LNCAP (cell line): Measurements from ENCODE around the gene GOLT1A.

Experiments used
- TF ChIP-seq, protein P1 (sequence below): fragments of 450-650 bp; IDR thresholded peaks from 2 replicates; pipeline ENCODE4 v1.5.1; 2017; ENCODE audit warnings: mild to moderate bottlenecking

The GOLT1A gene

DNA sequence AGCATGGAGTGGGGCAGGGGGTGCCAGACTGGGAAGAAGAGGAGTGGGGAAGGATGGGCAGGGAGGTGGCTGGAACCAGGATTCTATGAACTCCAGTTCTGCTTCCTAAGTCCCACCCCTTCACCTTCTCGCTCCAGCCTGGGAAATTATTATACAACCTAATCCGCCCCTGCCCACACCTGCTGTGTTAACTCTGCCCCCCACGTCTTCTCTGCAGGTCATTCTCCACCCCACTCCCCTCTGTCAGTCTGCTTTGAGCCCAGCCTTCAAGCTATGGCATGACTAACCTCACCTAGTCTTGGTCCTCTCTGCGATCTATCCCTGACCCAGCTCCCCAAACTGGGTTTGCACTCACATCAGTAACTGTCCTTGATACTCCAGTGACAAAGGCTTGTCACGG, 46.0 kb upstream of the GOLT1A start:
- TF ChIP-seq, protein P1, sequence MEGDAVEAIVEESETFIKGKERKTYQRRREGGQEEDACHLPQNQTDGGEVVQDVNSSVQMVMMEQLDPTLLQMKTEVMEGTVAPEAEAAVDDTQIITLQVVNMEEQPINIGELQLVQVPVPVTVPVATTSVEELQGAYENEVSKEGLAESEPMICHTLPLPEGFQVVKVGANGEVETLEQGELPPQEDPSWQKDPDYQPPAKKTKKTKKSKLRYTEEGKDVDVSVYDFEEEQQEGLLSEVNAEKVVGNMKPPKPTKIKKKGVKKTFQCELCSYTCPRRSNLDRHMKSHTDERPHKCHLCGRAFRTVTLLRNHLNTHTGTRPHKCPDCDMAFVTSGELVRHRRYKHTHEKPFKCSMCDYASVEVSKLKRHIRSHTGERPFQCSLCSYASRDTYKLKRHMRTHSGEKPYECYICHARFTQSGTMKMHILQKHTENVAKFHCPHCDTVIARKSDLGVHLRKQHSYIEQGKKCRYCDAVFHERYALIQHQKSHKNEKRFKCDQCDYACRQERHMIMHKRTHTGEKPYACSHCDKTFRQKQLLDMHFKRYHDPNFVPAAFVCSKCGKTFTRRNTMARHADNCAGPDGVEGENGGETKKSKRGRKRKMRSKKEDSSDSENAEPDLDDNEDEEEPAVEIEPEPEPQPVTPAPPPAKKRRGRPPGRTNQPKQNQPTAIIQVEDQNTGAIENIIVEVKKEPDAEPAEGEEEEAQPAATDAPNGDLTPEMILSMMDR: no peak

GRCh38 chr1:204259196-204259595, 45.4 kb upstream of the GOLT1A start:
- TF ChIP-seq, protein P1: no peak

- TF ChIP-seq, protein P1: peak; percentile 94
Measured at GRCh38 chr1:204258213-204259115, 44.7 kb upstream of the GOLT1A start.

GRCh38 chr1:204257446-204257845, 43.7 kb upstream of the GOLT1A start:
- TF ChIP-seq, protein P1: no peak

GRCh38 chr1:204256531-204256930, 42.7 kb upstream of the GOLT1A start:
- TF ChIP-seq, protein P1: no peak

DNA sequence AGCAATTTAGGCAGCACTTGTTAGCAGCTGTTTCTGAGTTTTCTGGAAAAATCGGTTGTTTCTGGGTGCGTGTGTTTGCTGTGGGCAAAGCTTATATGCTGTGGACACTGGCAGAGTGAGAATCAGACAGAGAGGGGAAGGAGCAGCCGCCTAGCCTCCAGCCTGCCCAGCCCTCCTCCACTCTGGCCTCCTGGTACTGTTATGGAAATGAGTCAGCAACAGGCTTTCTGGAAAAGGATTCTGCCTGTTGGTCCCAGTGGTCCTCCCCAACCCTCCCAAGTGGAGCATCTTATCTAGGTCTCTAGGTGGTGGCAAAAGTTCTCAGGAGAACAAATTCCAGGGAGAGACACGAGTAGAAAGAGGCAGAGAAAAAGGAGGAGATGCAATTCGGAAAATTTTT, 42.2 kb upstream of the GOLT1A start:
- TF ChIP-seq, protein P1: no peak

GRCh38 chr1:204255225-204255624, 41.4 kb upstream of the GOLT1A start:
- TF ChIP-seq, protein P1: no peak
